Muscle layer of colon (tissue), 2 donors: Measurements from ENCODE around the gene PPP1R10.
"Not testable (repeated sequence)": the region's sequence is repeated elsewhere in the genome, so short reads cannot be mapped to it uniquely, and the experiment has no call there.

ENCODE experiments used
- H3K27ac ChIP-seq: one replicate; pipeline ENCODE4 v1.7.0; 2013; ENCODE audit warnings: low read depth, mild to moderate bottlenecking, low read length, moderate library complexity
- H3K27me3 ChIP-seq, 2 donors: one replicate each; pipeline ENCODE4 v1.7.0; 2013; ENCODE audit warnings: low read length in 2 of 2, mild to moderate bottlenecking in 2 of 2; ENCODE audit not compliant: insufficient read depth in 2 of 2, control insufficient read depth in 1 of 2
- H3K36me3 ChIP-seq: one replicate; pipeline ENCODE4 v1.7.0; 2013; ENCODE audit warnings: mild to moderate bottlenecking, low read length; ENCODE audit not compliant: insufficient read depth
- H3K4me1 ChIP-seq: one replicate; pipeline ENCODE4 v1.7.0; 2013; ENCODE audit warnings: mild to moderate bottlenecking, low read length; ENCODE audit not compliant: insufficient read depth
- H3K4me3 ChIP-seq, 2 donors: one replicate each; pipeline ENCODE4 v1.7.0; 2013; ENCODE audit warnings: low read length in 2 of 2, low read depth in 1 of 2, mild to moderate bottlenecking in 1 of 2, moderate library complexity in 1 of 2
- H3K9ac ChIP-seq: one replicate; pipeline ENCODE4 v1.7.0; 2013; ENCODE audit warnings: low read length
- H3K9me3 ChIP-seq: one replicate; pipeline ENCODE4 v1.7.0; 2013; ENCODE audit warnings: mild to moderate bottlenecking, low read length
- donor health status: abdominal sarcoma.
- donor health status: Adenocarcinoma of cecum.

The PPP1R10 gene

DNA sequence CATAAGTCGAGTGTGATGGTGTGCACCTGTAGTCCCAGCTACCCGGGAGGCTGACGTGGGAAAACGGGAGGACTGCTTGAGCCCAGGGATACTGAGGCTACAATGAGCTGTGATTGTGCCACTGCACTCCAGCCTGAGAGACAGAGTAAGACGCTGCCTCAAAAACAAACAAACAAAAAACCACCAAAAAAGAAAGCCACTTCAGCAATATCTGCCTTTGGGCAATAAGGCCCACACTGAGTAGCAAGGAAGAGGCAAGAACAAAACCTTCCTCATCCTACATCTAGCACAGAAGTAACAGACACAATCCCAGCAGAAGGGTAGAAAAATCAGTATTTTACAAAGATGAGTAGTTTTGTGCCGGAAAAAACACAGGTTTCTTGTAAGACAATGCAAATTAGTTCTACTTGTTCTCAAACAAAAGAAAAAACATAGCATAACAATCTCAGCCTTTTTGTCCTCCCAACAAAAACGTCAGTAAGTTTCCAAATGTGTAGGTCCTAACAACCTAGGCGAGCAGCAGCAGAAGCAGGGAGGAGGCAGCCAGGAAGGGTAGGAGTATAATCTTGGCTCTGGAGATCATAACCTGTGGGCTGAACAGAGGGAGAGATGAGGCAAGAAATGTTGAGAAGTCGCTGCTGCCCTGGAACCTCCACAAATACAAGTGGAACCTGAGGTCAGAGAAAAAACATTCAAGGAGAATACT is 5.7 kb downstream of the PPP1R10 start:
- no peak overlapping the region for H3K9ac ChIP-seq
- H3K27me3 ChIP-seq: no peaks in the 10 kb centered on the region
- H3K27ac ChIP-seq: no peak overlapping the region
- H3K36me3 ChIP-seq: peaks cover 46% of the 10 kb centered on the region
- H3K4me1 ChIP-seq: peaks cover 55% of the 10 kb centered on the region
- no peak overlapping the region for H3K4me3 ChIP-seq
- H3K9me3 ChIP-seq: no peaks in the 10 kb centered on the region

DNA sequence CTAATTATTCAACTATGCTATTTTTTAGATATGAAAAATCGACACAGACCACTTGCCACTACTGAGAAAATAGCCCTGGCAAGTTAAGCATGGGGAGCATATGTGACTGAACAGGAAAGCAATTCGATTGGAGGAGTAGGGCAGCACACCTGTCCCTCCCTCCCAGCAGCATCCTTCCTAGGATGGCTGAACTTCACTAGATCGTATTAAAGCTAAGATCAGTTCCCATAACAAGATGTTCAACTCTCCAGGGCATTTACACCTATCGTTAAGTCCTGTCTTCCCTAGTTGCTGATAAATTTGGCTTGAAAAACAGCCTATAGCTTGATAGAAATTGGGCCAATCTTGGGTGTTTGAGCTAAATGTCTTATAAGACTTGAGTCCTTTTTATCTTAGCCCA is 7.0 kb downstream of the PPP1R10 start:
- H3K4me1 ChIP-seq: peaks cover 55% of the 10 kb centered on the region
- H3K9ac ChIP-seq: no peak overlapping the region
- H3K9me3 ChIP-seq: no peaks in the 10 kb centered on the region
- H3K27ac ChIP-seq: no peak overlapping the region
- peaks cover 52% of the 10 kb centered on the region for H3K36me3 ChIP-seq
- H3K4me3 ChIP-seq: no peak overlapping the region
- no peaks in the 10 kb centered on the region for H3K27me3 ChIP-seq

DNA sequence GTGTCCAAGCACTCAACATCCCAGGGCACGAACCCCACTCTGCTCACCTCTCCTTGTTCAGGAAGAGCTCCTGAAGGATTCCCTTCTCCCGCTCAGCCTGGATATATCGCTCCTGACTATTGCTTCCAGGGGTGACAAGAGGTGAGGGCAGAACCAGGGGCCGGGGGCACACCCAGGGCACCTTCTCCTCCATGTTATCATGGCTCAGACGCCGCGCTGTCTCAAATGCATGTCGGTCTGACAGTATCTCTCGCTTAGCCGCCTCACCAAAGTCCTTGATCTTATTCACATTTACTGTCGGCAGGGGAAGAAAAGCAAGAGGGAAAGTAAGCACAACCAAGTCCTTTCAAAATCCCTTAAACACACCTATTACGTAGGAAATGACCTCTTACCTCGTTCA is 13.1 kb downstream of the PPP1R10 start:
- H3K9ac ChIP-seq: no peak overlapping the region
- H3K36me3 ChIP-seq: peaks cover 86% of the 10 kb centered on the region
- H3K9me3 ChIP-seq: no peaks in the 10 kb centered on the region

DNA sequence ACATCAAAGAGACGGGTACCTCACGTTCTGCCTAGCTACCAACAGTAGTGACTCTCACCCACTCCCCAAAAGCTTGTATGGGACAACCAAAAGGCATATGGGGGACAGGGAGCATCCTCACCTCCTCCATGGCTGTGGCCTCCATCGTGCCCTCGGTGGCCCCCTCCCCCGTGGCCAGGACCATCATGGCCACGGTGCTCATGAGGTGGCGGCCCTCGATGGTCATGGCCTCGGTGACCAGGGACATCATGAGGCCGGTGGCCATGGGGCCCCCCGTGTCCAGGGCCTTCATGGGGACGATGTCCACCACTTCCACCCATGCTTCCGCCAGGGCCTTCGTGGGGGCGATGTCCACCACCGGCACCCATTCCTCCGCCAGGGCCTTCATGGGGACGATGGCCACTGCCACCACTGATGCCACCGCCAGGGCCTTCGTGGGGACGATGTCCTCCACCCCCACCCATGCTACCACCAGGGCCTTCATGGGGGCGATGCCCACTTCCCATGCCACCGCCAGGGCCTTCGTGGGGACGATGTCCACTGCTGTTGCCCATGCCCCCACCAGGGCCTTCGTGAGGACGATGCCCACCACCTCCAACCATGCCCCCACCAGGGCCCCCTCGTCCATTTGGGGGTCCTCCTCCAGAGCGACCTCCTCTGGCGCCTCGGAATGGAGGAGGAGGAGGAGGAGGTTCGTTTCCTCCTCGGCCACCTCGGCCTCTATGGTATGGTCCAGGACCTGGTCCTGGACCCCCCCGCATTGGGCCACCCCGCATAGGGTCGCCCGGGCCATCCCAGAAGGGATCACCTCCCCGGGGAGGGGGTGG is 15.0 kb downstream of the PPP1R10 start:
- Histone ChIP-seq H3K4me1 (no peaks in the 10 kb centered on the region), H3K27me3 (no peaks in the 10 kb centered on the region), H3K9me3 (no peaks in the 10 kb centered on the region), H3K4me3 (no peak overlapping the region), H3K27ac (no peak overlapping the region), H3K36me3 (peaks cover 68% of the 10 kb centered on the region), H3K9ac (no peak overlapping the region)

More for the DNA sequence above, 13.1 kb downstream of the PPP1R10 start:
- Histone ChIP-seq H3K4me3 (no peak overlapping the region), H3K27me3 (no peaks in the 10 kb centered on the region), H3K27ac (no peak overlapping the region), H3K4me1 (peaks cover under 1% of the 10 kb centered on the region)

DNA sequence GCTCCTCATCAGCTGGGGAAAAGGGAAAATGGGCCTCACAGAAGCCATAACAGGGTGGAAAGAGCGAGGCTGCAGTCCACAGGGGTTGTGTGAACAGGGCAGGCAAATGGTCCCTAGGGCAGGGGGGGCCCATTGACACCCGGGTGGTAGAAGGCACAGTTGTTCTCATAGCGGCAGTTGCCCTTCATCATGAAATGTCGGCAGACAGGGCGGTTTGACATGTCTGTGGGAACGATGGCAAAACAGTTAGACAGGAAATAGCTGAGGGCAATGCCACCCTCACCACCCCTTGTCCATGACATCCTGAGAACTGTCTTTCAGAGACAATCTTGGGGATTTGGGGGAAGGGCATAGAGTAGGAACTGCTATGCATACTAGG is 15.6 kb downstream of the PPP1R10 start:
- no peaks in the 10 kb centered on the region for H3K27me3 ChIP-seq
- H3K36me3 ChIP-seq: peaks cover 62% of the 10 kb centered on the region
- no peaks in the 10 kb centered on the region for H3K4me1 ChIP-seq
- H3K4me3 ChIP-seq: no peak overlapping the region
- H3K9ac ChIP-seq: no peak overlapping the region
- no peaks in the 10 kb centered on the region for H3K9me3 ChIP-seq
- H3K27ac ChIP-seq: no peak overlapping the region

DNA sequence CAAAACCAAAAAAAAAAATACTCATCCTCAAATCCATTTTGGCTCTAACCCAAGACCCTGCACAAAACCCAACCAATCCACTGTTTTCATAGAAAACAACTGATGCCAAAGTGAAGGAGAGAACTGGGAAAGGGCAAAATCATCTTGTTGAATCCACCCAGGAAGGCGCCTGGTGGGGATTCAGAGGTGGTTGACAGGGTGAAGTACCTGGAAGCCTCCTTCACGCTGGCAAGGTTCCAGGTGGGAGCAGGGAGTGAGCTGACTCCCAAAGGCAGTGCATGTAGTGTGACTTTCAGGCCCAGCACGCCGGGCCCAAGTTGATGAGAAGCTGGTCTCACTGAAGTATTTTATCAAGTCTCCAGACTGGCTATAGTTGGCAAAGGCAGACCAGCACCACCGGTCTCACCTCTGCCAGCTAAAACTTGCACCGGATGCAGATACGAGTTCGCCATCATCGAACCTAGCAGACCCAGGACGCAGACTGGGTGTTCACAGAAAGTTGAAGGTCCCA is 16.5 kb downstream of the PPP1R10 start:
- H3K36me3 ChIP-seq: peaks cover 53% of the 10 kb centered on the region
- H3K27ac ChIP-seq: no peak overlapping the region
- H3K27me3 ChIP-seq: no peaks in the 10 kb centered on the region
- no peak overlapping the region for H3K4me3 ChIP-seq
- H3K4me1 ChIP-seq: no peaks in the 10 kb centered on the region
- no peak overlapping the region for H3K9ac ChIP-seq
- no peaks in the 10 kb centered on the region for H3K9me3 ChIP-seq

DNA sequence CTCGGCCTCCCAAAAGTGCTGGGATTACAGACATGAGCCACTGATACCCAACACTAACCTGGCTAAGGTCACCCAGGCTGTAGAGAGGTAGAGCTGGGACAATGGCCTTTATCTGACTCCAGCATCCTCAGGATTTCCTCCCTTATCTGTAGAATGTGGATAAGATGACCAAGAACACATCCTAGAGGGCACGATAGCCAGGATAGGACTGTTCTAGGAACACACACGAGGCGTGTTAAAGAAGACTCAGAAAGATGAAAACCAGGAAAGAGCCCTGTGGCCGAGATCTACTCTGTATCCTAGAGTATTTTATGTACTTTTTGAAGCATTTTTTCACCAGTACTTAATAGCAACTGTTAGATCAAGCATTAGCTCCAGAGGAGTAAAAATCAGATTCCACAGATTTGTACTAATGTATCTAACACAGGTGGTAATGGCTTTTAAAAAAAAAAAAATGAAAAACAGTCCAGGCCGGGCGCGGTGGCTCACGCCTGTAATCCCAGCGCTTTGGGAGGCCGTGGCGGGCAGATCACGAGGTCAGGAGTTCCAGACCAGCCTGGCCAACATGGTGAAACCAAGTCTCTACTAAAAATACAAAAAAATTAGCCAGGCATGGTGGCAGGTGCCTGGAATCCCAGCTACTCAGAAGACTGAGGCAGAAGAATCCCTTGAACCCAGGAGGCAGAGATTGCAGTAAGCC is 17.3 kb downstream of the PPP1R10 start:
- Histone ChIP-seq H3K27ac (no peak overlapping the region), H3K9ac (no peak overlapping the region), H3K4me3 (no peak overlapping the region), H3K9me3 (no peaks in the 10 kb centered on the region), H3K27me3 (no peaks in the 10 kb centered on the region), H3K4me1 (no peaks in the 10 kb centered on the region), H3K36me3 (peaks cover 49% of the 10 kb centered on the region)

DNA sequence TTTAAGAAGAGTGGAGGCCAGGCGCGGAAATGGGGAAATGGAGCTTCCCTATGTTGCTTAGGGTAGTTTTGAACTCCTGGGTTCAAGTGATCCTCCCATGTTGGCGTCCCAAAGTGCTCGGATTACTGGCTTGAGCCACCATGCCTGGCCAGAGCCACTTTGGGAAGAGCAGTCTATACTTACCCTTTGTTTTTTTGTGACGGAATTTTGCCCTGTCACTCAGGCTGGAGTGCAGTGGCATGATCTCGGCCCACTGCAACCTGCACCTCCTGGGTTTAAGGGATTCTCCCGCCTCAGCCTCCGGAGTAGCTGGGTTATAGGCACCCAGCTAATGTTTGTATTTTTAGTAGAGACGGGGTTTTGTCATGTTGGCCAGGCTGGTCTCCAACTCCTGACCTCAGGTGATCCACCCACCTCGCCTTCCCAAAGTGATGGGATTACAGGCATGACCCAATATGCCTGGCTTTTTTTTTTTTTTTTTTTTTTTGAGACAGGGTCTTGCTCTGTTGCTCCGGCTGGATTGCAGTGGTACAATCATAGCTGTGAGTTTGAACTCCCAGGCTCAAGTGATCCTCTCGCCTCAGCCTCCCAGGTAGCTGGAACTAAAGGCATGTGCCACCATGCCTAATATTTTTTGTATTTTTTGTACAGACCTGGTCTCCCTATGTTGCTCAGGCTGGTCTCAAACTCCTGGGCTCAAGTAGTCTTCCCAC is 18.0 kb downstream of the PPP1R10 start:
- Histone ChIP-seq H3K4me3 (no peak overlapping the region), H3K27ac (no peak overlapping the region), H3K4me1 (no peaks in the 10 kb centered on the region), H3K9me3 (no peaks in the 10 kb centered on the region), H3K36me3 (peaks cover 49% of the 10 kb centered on the region), H3K9ac (no peak overlapping the region), H3K27me3 (no peaks in the 10 kb centered on the region)

DNA sequence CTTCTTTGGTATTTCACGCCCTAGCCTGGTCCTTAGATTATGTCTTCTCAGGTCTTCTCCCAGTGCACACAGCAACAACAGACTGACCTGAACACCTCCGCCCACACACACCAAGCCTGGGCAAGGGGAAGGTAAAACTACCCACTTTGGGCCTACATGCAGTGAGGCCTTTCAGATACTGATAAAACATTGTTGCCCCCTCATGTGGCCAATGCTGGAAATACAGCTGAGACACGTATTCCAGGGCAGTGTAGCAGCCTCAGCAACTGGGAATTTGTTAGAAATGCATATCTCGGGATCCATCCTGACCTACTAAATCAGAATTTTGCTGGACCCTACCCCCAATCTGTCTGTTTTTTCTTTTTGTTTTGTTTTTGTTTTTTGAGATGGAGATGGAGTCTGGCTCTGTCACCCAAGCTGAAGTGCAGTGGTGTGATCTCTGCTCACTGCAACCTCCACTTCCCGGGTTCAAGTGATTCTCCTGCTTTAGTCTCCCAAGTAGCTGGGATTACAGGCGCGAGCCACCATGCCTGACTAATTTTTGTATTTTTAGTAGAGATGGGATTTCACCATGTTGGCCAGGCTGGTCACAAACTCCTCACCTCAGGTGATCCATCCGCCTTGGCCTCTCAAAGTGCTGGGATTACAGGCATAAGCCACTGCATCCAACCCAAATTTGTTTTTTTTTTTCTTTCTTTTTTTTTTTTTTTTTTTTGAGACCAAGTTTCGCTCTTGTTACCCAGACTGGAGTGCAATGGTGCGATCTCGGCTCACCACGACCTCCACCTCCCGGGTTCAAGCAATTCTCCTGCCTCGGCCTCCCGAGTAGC is 19.5 kb downstream of the PPP1R10 start:
- not testable (repeated sequence) for H3K27ac ChIP-seq, H3K4me1 ChIP-seq, H3K9me3 ChIP-seq, H3K27me3 ChIP-seq, H3K4me3 ChIP-seq, H3K9ac ChIP-seq
- peaks cover 38% of the 10 kb centered on the region for H3K36me3 ChIP-seq

DNA sequence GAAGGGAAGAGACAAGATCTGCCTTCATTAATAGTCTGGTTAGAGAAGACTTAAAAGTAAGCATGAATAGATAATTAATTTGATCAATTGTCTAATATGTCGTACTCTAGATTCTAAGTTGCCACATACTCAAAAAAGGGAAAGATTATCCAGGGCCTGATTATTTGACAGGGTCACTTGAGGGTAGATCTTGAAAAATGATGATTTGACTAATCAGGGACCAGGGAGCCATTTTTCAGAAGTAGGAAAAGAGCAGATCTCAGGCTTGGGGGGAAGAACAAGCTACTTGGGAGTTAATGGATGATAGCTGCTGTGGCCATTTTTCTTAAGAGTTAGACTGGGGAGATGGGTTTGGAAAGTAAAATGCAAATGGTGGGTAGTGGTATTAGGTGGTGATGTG is 24.8 kb downstream of the PPP1R10 start:
- peaks cover 53% of the 10 kb centered on the region for H3K36me3 ChIP-seq
- H3K4me1 ChIP-seq: peaks cover 4% of the 10 kb centered on the region
- no peak overlapping the region for H3K9ac ChIP-seq
- H3K27ac ChIP-seq: no peak overlapping the region
- H3K9me3 ChIP-seq: no peaks in the 10 kb centered on the region
- no peaks in the 10 kb centered on the region for H3K27me3 ChIP-seq
- no peak overlapping the region for H3K4me3 ChIP-seq
